Fibroblast of lung (primary cell): Measurements from ENCODE around the gene TAF1C. TPM values are rescaled to one million over a fixed set of nuclear protein-coding genes. Genes with fewer than 3 reads are reported as not detected.
A peak's percentile ranks its signal among the peaks of the same experiment; 100 is the strongest.

Experiments used
- DNase-seq, 2 donors: peaks; one replicate each; pipeline versions ENCODE4 v3.0.0 to v3.0.0-alpha.2; 2010; ENCODE audit warnings: low read depth in 2 of 2
- H2AFZ ChIP-seq: 2 replicates; pipeline ENCODE4 v1.5.1; 2012; ENCODE audit warnings: low read length, control low read depth, inconsistent platforms
- H3K27ac ChIP-seq: 2 replicates; pipeline ENCODE4 v1.5.1; 2011; ENCODE audit warnings: low read length, control low read depth; ENCODE audit not compliant: insufficient read depth
- H3K27me3 ChIP-seq: 2 replicates; pipeline ENCODE4 v1.5.1; 2011; ENCODE audit warnings: mild to moderate bottlenecking, low read length; ENCODE audit not compliant: control insufficient read depth, insufficient read depth
- H3K36me3 ChIP-seq: 2 replicates; pipeline ENCODE4 v1.5.1; 2011; ENCODE audit warnings: low read length; ENCODE audit not compliant: control insufficient read depth, insufficient read depth
- H3K4me1 ChIP-seq: 2 replicates; pipeline ENCODE4 v1.5.1; 2011; ENCODE audit warnings: low read length; ENCODE audit not compliant: control insufficient read depth, insufficient read depth; ENCODE audit errors: extremely low read depth
- H3K4me2 ChIP-seq: 2 replicates; pipeline ENCODE4 v1.5.1; 2011; ENCODE audit warnings: low read length, control low read depth; ENCODE audit not compliant: insufficient read depth; ENCODE audit errors: extremely low read depth
- H3K4me3 ChIP-seq, 4 experiments: fragments of 200-600 bp in 1 of 4; sonication (generic) in 1 of 4; replicated peaks in 1 of 4; 2 replicates each; pipeline ENCODE4 v1.5.1; 2011 to 2016; ENCODE audit warnings: low read length in 4 of 4, low read depth in 3 of 4, mild to moderate bottlenecking in 3 of 4, control low read depth in 2 of 4, inconsistent platforms in 1 of 4, mixed read lengths in 1 of 4; ENCODE audit not compliant: insufficient read depth in 1 of 4; ENCODE audit errors: control extremely low read depth in 1 of 4
- H3K79me2 ChIP-seq: 2 replicates; pipeline ENCODE4 v1.5.1; 2012; ENCODE audit warnings: mild to moderate bottlenecking, low read length, inconsistent platforms; ENCODE audit not compliant: control insufficient read depth, insufficient read depth
- H3K9ac ChIP-seq: 2 replicates; pipeline ENCODE4 v1.5.1; 2011; ENCODE audit warnings: mild to moderate bottlenecking, low read length, control low read depth; ENCODE audit not compliant: insufficient read depth
- H3K9me3 ChIP-seq: 2 replicates; pipeline ENCODE4 v1.5.1; 2012; ENCODE audit warnings: low read depth, low read length; ENCODE audit not compliant: control insufficient read depth, insufficient read depth
- H4K20me1 ChIP-seq: 2 replicates; pipeline ENCODE4 v1.5.1; 2011; ENCODE audit warnings: low read length; ENCODE audit not compliant: control insufficient read depth, insufficient read depth; ENCODE audit errors: extremely low read depth
- EZH2 ChIP-seq: IDR thresholded peaks from 2 replicates; pipeline ENCODE4 v1.5.1; 2012; ENCODE audit warnings: low read length, control low read depth, mild to moderate bottlenecking; ENCODE audit errors: missing control alignments
- polyA plus RNA-seq, 2 donors: library from polyadenylated mRNA; depleted of rRNA in 1 of 2; stranded (reverse) in 1 of 2; unstranded in 1 of 2; fragments of >200 nt; gene quantifications; 2 replicates each; pipeline ENCODE4 v1.2.1, GENCODE V29; 2011 to 2012; ENCODE audit warnings: missing spikeins in 1 of 2
- total RNA-seq: library from RNA; depleted of rRNA; stranded (reverse); fragments of >200 nt; gene quantifications from 2 replicates; pipeline ENCODE4 v1.2.1, GENCODE V29; 2014
- TF ChIP-seq, protein P1 (sequence below), 2 donors: IDR thresholded peaks in 1 of 2; conservative IDR thresholded peaks in 1 of 2; 1 replicate in 1 of 2; 2 replicates in 1 of 2; pipeline ENCODE4 v1.5.1; 2011 to 2012; ENCODE audit warnings: low read length in 2 of 2, control low read depth in 1 of 2, inconsistent platforms in 1 of 2, low read depth in 1 of 2, mild to moderate bottlenecking in 1 of 2

Gene TAF1C
- total and polyA plus RNA-seq, 2 donors (not counting 1 experiment from before 2014, with no cell fraction given) = 9.3 to 12.9 TPM

DNA sequence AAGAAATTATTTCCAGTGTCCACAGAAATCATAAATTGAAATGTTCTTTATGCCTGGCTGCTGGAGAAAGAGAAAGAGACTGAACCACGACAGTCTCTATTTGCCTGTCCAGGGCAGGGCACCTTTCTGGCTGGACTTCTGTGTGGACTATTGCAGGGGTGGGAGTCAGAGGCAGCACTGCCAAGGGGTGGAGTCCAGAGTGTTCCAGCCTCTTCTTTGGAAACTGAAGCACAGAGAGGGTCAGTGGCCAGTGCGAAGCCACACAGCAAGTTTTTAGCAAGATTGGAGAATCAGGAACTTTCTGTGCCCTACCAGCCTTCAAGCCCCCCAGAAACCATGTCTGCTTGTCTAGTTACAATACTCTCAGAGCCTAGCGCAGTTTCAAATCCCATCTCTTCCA, 37.7 kb upstream of the TAF1C start:
- no peak for TF ChIP-seq EZH2
- TF ChIP-seq, protein P1, sequence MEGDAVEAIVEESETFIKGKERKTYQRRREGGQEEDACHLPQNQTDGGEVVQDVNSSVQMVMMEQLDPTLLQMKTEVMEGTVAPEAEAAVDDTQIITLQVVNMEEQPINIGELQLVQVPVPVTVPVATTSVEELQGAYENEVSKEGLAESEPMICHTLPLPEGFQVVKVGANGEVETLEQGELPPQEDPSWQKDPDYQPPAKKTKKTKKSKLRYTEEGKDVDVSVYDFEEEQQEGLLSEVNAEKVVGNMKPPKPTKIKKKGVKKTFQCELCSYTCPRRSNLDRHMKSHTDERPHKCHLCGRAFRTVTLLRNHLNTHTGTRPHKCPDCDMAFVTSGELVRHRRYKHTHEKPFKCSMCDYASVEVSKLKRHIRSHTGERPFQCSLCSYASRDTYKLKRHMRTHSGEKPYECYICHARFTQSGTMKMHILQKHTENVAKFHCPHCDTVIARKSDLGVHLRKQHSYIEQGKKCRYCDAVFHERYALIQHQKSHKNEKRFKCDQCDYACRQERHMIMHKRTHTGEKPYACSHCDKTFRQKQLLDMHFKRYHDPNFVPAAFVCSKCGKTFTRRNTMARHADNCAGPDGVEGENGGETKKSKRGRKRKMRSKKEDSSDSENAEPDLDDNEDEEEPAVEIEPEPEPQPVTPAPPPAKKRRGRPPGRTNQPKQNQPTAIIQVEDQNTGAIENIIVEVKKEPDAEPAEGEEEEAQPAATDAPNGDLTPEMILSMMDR (conservative IDR thresholded peaks at IDR 0.05 in 1 of 2, IDR thresholded peaks at IDR 0.05 in 1 of 2; ENCODE audit: low read depth in 1 of 2, low read length in 2 of 2) = no peak
- no peaks in the 10 kb centered on the region for H3K36me3 ChIP-seq
- H4K20me1 ChIP-seq = no peaks in the 10 kb centered on the region
- H3K79me2 ChIP-seq = no peaks in the 10 kb centered on the region
- H3K9me3 ChIP-seq = no peaks in the 10 kb centered on the region
- H3K4me1 ChIP-seq = peaks cover 10% of the 10 kb centered on the region
- H3K9ac ChIP-seq = no peak overlapping the region
- no peaks in the 10 kb centered on the region for H3K27me3 ChIP-seq
- no peak overlapping the region for H3K27ac ChIP-seq
- DNase-seq = no peak
- H2AFZ ChIP-seq = no peak overlapping the region
- H3K4me2 ChIP-seq = no peak overlapping the region
- H3K4me3 ChIP-seq = no peak overlapping the region

DNA sequence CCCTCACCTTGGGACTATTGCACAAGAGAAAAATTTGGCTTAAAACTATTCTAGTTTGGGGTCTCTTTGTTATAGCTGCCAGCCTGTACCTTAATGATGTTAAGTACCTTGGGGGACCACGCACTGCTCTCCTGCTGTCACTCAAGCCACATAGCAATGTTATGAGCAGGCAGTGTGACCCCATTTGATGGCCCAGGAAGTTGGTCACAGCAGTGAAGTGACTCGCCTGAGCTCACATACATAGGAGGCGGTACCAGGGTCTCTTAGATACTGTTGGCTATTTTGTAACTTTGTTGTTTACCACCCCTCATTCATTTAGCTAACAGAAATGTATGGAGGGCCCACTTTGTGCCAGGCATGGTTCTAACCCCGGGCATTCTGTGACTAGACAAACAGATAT, 36.6 kb upstream of the TAF1C start:
- TF ChIP-seq, protein P1 (conservative IDR thresholded peaks at IDR 0.05 in 1 of 2, IDR thresholded peaks at IDR 0.05 in 1 of 2; ENCODE audit: low read depth in 1 of 2, low read length in 2 of 2) = no peak
- no peak for TF ChIP-seq EZH2
- no peak for DNase-seq
- no peaks in the 10 kb centered on the region for H3K79me2 ChIP-seq

DNA sequence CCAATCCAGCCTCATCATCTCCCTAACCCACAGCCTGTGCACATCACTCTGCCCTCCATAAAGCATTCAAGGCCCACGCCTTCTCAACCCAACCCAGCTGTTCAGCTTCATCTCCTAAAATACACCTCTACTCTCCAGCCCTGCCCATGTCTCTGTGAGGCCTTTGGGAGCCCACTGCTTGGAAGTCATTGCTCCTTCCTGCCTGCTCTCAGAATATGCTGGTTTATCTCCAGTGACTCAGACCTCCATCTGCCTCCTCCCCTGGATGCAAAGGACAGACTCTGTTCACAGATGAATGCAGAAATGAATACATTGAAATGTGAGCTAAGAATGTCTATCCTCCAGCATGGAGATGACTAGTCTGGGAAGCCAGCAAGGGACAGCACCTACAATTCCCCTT, 34.0 kb upstream of the TAF1C start:
- TF ChIP-seq EZH2 = no peak
- TF ChIP-seq, protein P1 (conservative IDR thresholded peaks at IDR 0.05 in 1 of 2, IDR thresholded peaks at IDR 0.05 in 1 of 2; ENCODE audit: low read depth in 1 of 2, low read length in 2 of 2) = no peak
- DNase-seq = peak in 1 of 2 donors; percentile 67
- no peaks in the 10 kb centered on the region for H3K4me1 ChIP-seq

More for the DNA sequence above, 36.6 kb upstream of the TAF1C start:
- H3K9me3 ChIP-seq = no peaks in the 10 kb centered on the region
- H3K4me3 ChIP-seq = no peak overlapping the region
- no peak overlapping the region for H2AFZ ChIP-seq
- peaks cover 3% of the 10 kb centered on the region for H3K27me3 ChIP-seq
- no peaks in the 10 kb centered on the region for H4K20me1 ChIP-seq
- peaks cover 6% of the 10 kb centered on the region for H3K4me1 ChIP-seq
- no peaks in the 10 kb centered on the region for H3K36me3 ChIP-seq
- no peak overlapping the region for H3K4me2 ChIP-seq
- no peak overlapping the region for H3K9ac ChIP-seq
- no peak overlapping the region for H3K27ac ChIP-seq

More for the DNA sequence above, 34.0 kb upstream of the TAF1C start:
- Histone ChIP-seq H3K36me3 (no peaks in the 10 kb centered on the region), H3K4me2 (no peak overlapping the region), H3K27ac (no peak overlapping the region), H3K27me3 (peaks cover 3% of the 10 kb centered on the region), H4K20me1 (no peaks in the 10 kb centered on the region), H2AFZ (no peak overlapping the region), H3K79me2 (no peaks in the 10 kb centered on the region), H3K9me3 (no peaks in the 10 kb centered on the region), H3K4me3 (no peak overlapping the region), H3K9ac (no peak overlapping the region)
